HG03196 (cell line): ENCODE measurements around the gene ALG9.

Source experiments
- ATAC-seq: cut with Tn5 transposase; IDR thresholded peaks from one replicate; pipeline ENCODE4 v1.9.1; 2021; ENCODE audit not compliant: unreplicated experiment

ALG9 gene, protein sequence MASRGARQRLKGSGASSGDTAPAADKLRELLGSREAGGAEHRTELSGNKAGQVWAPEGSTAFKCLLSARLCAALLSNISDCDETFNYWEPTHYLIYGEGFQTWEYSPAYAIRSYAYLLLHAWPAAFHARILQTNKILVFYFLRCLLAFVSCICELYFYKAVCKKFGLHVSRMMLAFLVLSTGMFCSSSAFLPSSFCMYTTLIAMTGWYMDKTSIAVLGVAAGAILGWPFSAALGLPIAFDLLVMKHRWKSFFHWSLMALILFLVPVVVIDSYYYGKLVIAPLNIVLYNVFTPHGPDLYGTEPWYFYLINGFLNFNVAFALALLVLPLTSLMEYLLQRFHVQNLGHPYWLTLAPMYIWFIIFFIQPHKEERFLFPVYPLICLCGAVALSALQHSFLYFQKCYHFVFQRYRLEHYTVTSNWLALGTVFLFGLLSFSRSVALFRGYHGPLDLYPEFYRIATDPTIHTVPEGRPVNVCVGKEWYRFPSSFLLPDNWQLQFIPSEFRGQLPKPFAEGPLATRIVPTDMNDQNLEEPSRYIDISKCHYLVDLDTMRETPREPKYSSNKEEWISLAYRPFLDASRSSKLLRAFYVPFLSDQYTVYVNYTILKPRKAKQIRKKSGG

GRCh38 chr11:111870886-111871692 lies at the start of gene ALG9:
TSS of gene ALG9 (minus strand) at chr11:111871581. CDS start at chr11:111871482, 99 bp downstream.
- peak; percentile 93 for ATAC-seq

DNA sequence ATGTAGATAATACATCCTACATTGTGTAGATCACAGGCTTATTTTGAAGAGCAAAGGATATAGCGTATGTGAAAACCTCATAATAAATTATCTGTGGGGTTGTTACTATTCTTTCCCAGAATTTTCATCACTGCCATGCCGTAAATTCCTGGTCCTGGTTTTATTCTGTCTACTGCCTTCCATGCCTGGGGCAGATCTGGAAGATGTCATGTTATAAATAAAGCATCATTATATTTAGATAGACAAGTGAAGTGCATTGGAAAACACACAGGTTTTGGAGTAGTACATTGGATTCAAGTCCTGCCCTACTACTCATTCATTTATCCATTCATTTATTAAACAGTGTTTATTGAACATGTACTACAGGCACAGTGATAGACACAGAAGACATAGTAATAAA lies 49.5 kb upstream of the ALG9 start:
- ATAC-seq = no peak

- ATAC-seq = no peak
Measured at GRCh38 chr11:111918390-111919256, 47.2 kb upstream of the ALG9 start, which contains the start of gene C11orf52. TSS of gene C11orf52 (plus strand) at chr11:111918913. CDS start at chr11:111918973, 60 bp downstream.

GRCh38 chr11:111917788-111918187 lies 46.4 kb upstream of the ALG9 start:
- no peak for ATAC-seq

DNA sequence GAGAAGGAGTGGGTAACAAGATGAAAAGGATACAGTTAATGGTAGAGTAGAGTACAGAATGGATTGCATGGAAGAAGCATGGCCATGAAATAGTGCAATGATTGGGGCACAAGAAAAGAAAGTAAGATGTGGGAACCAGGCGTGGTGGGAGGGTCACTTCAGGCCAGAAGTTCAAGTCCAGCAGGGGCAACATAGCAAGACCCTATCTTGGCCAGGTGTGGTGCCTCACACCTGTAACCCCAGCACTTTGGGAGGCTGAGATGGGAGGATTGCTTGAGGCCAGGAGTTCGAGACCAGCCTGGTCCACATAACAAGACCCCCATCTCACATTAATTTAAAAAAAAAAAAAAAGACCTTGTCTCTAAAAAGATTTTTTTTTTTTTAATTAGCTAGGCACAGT lies 45.9 kb upstream of the ALG9 start:
- no peak for ATAC-seq

GRCh38 chr11:111916768-111917167 lies 45.4 kb upstream of the ALG9 start:
- no peak for ATAC-seq

DNA sequence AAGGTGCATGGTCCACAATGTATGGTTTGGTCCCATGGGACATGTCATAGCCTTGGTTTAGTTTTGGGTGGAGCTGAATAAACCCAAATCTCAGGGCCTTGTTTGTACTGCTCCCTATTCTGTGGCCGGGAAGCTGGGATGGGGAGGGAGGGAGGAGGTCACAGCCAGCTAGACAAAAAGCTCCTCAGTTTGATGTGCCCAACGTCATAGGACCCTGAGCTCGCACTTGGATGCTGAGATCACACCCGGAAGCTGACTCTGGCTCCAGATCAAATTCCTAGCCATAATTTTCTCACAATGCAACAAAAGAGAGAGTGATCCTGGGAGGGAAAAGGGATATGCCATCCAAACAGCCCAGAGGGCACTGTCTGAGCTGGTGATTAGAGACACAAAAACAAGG lies 42.6 kb upstream of the ALG9 start:
- no peak for ATAC-seq

DNA sequence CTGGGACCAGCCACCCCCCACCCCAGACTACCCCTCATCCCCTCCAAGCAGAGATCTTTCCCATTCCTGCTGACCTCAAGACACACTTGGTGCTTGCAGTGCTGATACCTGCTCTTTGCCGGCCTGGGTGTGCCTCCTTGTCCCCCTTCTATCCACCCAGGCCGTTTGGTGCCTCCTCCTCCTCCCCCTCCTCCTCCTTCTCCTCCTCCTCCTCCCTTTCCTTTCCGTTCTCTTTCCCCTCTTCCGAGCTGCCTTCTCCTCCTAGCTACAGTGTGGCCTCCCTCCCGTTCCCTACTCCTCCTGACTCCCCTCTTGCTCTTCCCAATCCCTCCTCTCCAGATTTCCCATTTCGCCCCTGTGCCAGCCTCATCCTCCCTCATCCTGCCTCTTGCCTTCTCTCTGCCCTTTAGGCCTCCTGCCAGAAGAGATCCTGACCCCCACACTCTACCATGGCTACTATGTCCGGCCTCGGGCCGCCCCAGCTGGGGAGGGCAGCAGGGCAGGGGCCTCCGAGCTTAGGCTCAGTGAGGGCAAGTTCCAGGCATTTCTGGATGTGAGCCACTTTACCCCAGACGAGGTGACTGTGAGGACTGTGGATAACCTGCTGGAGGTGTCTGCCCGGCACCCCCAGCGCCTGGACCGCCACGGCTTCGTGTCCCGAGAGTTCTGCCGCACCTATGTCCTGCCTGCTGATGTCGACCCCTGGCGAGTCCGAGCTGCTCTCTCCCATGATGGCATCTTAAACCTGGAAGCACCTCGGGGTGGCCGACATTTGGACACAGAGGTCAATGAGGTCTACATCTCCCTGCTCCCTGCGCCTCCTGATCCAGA lies 41.9 kb upstream of the ALG9 start:
- no peak for ATAC-seq

DNA sequence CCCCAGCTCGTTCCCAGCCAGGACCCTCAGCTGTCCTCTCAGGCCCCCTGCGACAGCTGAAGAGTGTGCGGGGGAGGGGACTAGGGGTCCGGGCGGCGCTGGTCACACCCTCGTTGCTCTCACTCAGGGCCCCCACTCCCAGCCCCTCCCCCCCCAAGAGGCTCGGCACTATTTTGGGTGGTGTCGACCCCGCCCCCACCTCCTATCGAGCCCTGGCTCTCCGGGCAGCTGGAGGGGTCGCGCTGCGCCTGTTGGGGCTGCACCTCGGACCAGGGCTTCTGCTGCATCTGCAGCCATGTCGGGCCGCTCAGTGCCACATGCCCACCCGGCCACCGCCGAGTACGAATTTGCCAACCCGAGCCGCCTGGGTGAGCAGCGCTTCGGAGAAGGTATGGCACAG lies 41.2 kb upstream of the ALG9 start, which contains the start of gene HSPB2:
Gene HSPB2, plus strand, starts transcription at position 200 of the 400 bp plus-strand sequence. Its CDS starts 96 bp downstream, at position 296.
- no peak for ATAC-seq

DNA sequence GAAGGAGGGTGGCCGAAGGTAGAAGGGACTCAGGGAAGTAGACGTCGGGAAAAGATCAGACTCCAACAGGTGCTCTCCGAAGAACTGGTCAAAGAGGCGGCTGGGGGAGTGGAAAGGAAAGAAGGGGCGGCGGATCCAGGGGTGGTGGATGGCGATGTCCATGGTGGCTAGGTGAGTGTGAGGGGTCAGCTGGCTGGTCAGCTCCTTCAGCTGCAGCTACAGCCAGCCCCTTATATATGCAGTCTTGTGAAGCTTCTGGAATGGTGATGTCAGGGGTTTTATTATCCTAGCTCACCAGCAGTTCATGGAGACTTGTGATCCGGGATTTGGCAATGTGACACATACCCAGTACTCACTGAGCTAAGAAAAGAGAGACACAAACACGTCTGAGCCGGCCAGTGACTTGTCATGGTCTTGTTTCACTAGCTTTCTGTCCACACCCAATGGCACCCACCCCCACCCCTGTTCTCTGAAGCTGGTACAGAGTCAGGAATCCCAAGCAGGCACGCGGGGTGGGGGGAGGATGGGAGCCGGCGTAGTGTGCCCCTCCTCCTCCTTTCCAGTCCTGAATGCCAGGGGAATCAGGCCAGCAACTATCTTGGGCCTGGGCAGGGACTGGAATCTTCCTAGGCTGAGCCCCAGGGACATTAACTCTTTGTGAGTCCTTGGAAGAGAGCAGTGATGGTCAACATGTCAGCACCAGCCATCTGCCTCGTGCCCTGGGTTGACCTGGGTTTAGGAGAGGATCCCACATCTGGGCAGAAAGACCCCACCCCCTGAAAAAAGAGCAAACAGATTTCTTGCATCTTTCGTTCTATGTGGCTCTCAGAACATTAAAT lies 40.4 kb upstream of the ALG9 start, which contains the start of gene CRYAB:
Gene CRYAB, minus strand, starts transcription at position 208 of the 839 bp plus-strand sequence. Its CDS starts 46 bp downstream, at position 162.
- no peak for ATAC-seq

DNA sequence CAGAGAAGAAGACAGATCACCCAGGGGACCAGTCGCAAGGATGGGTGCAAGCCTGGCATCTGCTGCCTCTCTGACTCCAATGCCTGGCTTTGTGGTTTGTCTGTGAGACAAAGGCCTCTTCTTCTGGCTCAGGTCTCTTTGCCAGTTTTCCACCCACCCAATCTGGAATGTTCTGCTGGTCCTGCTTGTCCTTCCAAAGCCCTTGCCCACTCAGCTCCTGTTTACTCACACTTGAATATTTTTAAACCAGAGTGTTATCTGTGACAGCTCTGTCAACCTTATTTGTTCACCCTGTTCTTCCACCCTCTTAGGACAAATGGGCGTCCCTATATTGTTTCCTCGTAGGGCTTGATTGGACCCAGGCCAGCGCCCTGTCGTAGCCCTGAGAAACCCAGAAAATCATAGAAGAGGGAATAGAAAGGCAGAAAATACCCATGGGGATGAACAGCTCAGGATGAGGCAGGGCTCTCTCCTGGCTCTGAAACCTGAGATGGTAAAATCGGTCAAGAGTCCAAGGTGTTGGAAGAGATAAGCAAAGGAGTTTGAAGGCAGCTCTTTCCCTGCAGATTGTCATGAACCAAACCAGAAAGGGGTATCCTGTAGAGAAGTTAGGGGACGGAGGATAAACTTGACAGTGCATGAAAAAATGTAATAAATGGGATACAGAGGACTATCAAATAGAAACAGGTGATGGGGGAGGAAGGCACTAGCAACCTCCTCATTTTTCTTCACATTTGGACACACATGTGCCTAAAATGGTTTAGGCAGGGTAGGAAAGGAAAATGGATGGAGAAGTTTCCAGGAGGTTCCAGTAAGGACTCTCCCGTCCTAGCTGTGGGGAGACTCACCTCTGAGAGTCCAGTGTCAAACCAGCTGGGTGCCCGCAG lies 39.5 kb upstream of the ALG9 start:
- no peak for ATAC-seq

DNA sequence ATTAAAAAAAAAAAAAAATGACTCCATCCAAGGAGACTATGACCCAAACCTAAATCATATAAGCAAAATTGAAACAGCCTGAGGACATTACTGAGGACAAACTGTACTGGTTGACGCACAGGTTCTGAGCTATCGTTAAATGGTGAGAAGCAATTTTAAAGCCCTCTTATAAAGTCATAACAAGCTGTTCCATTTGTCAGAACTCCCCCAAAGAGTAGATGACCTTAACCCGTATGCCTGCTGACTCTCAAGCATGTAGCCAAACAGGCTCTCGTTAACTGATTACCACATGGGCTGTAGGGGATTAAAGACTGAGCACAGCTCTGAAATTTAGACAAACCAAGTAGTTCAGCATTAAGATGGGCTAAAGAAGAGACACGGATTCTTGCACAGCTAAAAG lies 38.0 kb upstream of the ALG9 start:
- no peak for ATAC-seq

DNA sequence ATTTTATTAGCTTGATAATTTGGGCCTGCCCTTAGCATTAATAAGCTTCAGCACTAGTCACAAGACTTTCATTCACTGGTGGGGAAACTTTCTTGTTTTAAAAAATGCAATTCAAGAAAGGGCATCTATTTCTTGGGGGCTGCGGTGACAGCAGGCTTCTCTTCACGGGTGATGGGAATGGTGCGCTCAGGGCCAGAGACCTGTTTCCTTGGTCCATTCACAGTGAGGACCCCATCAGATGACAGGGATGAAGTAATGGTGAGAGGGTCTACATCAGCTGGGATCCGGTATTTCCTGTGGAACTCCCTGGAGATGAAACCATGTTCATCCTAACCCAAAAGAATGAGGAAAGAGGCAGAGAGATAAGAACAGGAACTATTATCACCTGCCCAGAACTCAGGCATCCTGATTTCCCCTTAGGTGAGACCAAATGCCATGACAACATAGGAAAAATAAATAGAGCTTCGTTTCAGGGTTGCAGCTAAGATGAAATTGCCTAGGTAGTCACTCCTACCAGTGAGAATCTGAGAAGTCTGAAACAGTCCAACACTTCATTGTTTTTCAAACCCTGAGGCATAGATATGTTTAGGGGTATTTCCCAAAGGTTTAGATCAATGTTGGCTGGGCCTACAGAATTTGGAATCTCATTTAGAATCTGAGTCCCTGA lies 37.4 kb upstream of the ALG9 start:
- no peak for ATAC-seq

- ATAC-seq = no peak
Measured at GRCh38 chr11:111906680-111907079, 35.3 kb upstream of the ALG9 start.

DNA sequence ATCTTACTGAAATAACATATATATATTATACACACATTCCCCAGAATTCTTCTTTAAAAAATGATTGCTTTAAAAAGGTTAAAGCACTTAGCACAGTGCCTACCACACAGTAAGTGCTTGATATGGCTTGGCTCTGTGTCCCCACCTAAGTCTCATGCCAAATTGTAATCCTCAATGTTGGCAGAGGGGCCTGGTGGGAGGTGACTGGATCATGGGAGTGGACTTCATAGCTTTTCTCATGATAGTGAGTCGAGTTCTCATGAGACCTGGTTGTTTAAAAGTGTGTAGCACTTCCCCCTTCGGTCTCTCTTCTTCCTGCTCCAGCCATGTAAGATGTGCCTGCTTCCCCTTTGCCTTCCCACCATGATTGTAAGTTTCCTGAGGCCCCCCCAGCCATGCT lies 34.0 kb upstream of the ALG9 start:
- no peak for ATAC-seq

GRCh38 chr11:111886844-111887243 lies 15.5 kb upstream of the ALG9 start:
- no peak for ATAC-seq

DNA sequence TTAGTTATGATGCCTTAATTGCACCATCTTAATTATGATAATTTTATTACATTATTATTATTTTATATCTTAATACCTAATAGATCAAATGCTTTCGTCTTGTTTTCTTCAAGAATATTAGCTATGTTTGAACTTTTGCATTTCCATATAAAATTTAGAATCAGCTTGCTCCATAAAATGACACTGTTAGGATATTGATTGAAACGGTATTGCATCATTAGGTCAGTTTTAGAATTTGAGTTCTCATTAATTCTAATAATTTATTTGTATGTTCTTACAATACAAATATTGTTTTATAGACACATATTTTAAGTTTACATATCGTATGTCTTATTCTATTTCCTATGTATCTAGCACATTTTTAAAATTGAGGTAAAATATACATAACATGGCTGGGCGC lies 14.7 kb upstream of the ALG9 start:
- no peak for ATAC-seq
